ENCODE measurements around the gene TBC1D9B.

Gene TBC1D9B

DNA sequence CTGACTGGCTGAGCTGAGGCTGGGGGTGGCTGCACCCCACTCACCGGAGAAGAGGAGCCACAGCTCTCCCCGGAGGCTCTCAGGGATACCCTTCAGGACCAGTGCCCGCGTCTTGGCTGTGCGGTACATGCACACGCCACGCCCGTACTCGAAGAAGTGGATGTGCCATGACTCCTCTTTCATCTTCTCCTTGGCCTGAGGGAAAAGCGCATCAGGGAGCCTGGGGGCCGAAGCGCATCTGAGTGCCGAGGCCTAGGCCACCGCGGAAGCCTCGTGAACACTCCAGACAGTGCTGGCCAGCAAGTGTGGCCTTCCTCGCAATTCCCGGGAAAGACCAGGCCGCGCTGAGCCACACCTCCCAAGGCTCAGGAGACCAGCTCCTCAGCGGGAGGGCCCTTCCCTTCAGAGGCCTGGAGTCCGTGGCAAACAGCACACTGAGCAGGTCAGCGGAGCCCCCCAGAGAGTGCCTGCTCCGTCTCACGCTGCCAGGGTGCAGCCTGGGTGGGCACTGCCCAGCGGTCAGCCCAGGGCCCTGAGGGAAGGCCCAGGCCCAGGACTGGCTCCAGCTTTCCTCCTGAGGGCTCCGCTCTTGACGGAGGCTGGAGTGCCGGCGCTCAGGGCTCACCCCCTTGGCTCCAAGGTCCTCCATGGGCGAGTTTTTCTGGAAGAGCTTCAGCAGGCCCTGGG is 28.6 kb downstream of the TBC1D9B start:
- Histone ChIP-seq H3K4me1 (ENCODE audit: control insufficient read depth in 1 of 2, insufficient read depth in 1 of 2, low read depth in 1 of 2, low read length in 1 of 2) (no peaks in the 10 kb centered on the region), H3K9me3 (no peaks in the 10 kb centered on the region), H3K27me3 (no peaks in the 10 kb centered on the region), H3K36me3 (peaks cover 62% of the 10 kb centered on the region), H3K4me3 (ENCODE audit: low read depth in 1 of 2, low read length in 1 of 2) (no peak overlapping the region), H3K27ac (no peak overlapping the region)
- TF ChIP-seq, protein P1, sequence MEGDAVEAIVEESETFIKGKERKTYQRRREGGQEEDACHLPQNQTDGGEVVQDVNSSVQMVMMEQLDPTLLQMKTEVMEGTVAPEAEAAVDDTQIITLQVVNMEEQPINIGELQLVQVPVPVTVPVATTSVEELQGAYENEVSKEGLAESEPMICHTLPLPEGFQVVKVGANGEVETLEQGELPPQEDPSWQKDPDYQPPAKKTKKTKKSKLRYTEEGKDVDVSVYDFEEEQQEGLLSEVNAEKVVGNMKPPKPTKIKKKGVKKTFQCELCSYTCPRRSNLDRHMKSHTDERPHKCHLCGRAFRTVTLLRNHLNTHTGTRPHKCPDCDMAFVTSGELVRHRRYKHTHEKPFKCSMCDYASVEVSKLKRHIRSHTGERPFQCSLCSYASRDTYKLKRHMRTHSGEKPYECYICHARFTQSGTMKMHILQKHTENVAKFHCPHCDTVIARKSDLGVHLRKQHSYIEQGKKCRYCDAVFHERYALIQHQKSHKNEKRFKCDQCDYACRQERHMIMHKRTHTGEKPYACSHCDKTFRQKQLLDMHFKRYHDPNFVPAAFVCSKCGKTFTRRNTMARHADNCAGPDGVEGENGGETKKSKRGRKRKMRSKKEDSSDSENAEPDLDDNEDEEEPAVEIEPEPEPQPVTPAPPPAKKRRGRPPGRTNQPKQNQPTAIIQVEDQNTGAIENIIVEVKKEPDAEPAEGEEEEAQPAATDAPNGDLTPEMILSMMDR (IDR thresholded peaks at IDR 0.05) = no peak

DNA sequence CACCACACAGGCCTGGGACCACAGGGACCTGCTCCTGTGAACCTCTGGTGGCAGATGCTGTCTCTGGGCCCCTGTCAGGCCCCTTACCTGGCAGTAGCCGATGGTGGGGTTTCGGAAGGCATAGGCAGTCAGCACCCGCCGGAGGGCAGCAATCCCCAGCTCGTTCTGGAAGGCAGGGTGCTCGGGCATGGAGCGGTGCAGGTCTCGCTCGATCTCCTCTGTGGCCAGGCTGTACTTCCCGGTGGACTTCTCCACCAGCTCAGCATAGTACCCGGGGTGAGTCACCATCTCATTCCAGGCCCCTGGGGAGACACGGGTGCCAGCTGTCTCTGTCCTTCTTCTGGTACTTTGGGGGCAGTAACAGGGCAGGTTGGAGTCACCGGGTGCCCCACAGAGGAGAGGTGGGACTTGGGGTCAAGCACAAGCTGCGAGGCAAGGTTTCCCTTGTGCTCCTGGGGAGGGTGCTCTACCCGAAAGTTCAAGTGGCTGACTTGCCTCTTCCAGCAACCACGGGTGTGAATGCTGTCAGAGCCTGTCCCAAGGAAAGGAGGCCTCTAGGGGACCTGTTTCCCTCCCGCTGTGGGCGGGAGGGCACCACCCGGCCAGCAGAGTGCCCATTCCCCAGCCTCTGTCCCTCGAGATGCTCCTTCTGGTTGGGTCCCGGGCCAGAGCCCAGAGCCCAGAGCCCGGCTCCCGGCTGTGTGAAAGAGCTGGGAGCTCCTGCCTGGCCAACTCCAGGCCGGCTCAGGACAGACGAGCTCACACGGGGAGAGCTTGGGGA is 29.3 kb downstream of the TBC1D9B start:
- Histone ChIP-seq H3K27ac (no peak overlapping the region), H3K4me3 (ENCODE audit: low read depth in 1 of 2, low read length in 1 of 2) (no peak overlapping the region), H3K36me3 (peaks cover 67% of the 10 kb centered on the region), H3K27me3 (no peaks in the 10 kb centered on the region), H3K9me3 (no peaks in the 10 kb centered on the region), H3K4me1 (ENCODE audit: control insufficient read depth in 1 of 2, insufficient read depth in 1 of 2, low read depth in 1 of 2, low read length in 1 of 2) (no peaks in the 10 kb centered on the region)
- TF ChIP-seq, protein P1 (IDR thresholded peaks at IDR 0.05) = no peak

GRCh38 chr5:179876610-179876952 is 31.1 kb downstream of the TBC1D9B start:
- peaks cover 82% of the 10 kb centered on the region for H3K36me3 ChIP-seq
- TF ChIP-seq, protein P1 (IDR thresholded peaks at IDR 0.05) = no peak

GRCh38 chr5:179875741-179876609 is 31.7 kb downstream of the TBC1D9B start:
- Histone ChIP-seq H3K27me3 (no peaks in the 10 kb centered on the region), H3K9me3 (no peaks in the 10 kb centered on the region), H3K4me1 (ENCODE audit: control insufficient read depth in 1 of 2, insufficient read depth in 1 of 2, low read depth in 1 of 2, low read length in 1 of 2) (no peaks in the 10 kb centered on the region), H3K36me3 (peaks cover 85% of the 10 kb centered on the region), H3K27ac (no peak overlapping the region), H3K4me3 (ENCODE audit: low read depth in 1 of 2, low read length in 1 of 2) (no peak overlapping the region)
- TF ChIP-seq, protein P1 (IDR thresholded peaks at IDR 0.05) = no peak

More at GRCh38 chr5:179876610-179876952, 31.1 kb downstream of the TBC1D9B start:
- H3K4me1 ChIP-seq (ENCODE audit: control insufficient read depth in 1 of 2, insufficient read depth in 1 of 2, low read depth in 1 of 2, low read length in 1 of 2) = no peaks in the 10 kb centered on the region
- no peaks in the 10 kb centered on the region for H3K27me3 ChIP-seq
- H3K9me3 ChIP-seq = no peaks in the 10 kb centered on the region
- no peak overlapping the region for H3K27ac ChIP-seq
- H3K4me3 ChIP-seq (ENCODE audit: low read depth in 1 of 2, low read length in 1 of 2) = no peak overlapping the region

DNA sequence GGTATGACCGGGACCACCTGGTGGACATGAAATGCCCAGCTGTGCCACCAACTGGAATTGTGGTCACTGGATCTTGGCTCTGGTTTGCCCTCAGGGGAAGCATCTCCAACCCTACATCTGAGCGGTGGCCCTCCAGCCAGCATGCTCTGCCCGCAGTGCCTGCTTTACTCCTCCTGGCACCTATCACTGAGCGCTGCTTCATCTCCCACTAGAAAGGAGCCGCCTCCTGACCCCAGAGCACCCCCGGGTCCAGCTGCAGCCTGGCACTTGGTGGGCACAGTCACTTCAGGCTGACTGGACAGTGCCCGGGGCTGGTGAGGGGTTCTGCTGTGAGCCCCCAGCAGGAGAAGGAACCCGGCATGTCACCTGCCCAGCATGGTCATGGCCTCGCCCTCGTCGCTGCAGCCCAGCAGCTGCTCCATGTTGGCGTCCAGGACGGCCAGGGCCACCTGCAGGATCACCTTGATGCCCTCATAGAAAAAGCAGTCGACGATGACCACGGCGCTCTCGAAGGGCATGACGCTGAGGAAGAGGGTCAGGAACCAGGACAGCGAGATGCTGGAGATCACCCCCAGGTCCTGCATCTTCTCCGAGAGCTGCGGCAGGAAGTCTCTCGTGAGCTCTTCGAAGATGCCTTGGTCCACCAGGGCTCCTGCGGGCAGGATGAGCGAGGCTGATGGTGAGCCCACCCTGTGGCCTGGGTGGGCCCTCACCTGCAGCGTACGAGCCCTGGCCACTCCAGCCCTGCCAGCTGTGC is 33.0 kb downstream of the TBC1D9B start:
- peaks cover 86% of the 10 kb centered on the region for H3K36me3 ChIP-seq
- H3K9me3 ChIP-seq = no peaks in the 10 kb centered on the region
- H3K27ac ChIP-seq = no peak overlapping the region
- TF ChIP-seq, protein P1 (IDR thresholded peaks at IDR 0.05) = no peak
- H3K27me3 ChIP-seq = no peaks in the 10 kb centered on the region
- H3K4me3 ChIP-seq (ENCODE audit: low read depth in 1 of 2, low read length in 1 of 2) = no peak overlapping the region
- H3K4me1 ChIP-seq (ENCODE audit: control insufficient read depth in 1 of 2, insufficient read depth in 1 of 2, low read depth in 1 of 2, low read length in 1 of 2) = no peaks in the 10 kb centered on the region

All from neutrophil (primary cell).